IMR-90 (cell line): Measurements from ENCODE around the gene EHBP1. TPM values are rescaled to one million over a fixed set of nuclear protein-coding genes. Genes with fewer than 3 reads are reported as not detected.

Source experiments
- ATAC-seq: fragments of 200-7000 bp; cut with Tn5 transposase; 2 replicates; pipeline ENCODE4 v1.9.1; 2020; ENCODE audit warnings: low read depth, mild to moderate bottlenecking, moderate library complexity
- BruUV-seq: library from RNA; stranded (reverse); fragments of 400-500 nt; replicated peaks from 2 replicates; lab custom pipeline; 2021; lab: Mats Ljungman, UMichigan
- CTCF ChIA-PET: fragments of 300-600 bp; formaldehyde crosslinking; extraction: SDS; loops from one replicate; lab custom pipeline; 2021; ENCODE audit warnings: antibody characterized with exemption; lab: Yijun Ruan, JAX
- POLR2A ChIA-PET: fragments of 300-600 bp; sonication (Branson Sonifier 250); formaldehyde crosslinking; loops from one replicate; lab custom pipeline; 2022; ENCODE audit warnings: antibody characterized with exemption; ENCODE audit not compliant: unreplicated experiment; lab: Charles Lee
- DNase-seq: peaks from one replicate; pipeline ENCODE4 v3.0.0; 2013
- H2AFZ ChIP-seq: replicated peaks from 2 replicates; pipeline ENCODE3; 2013; ENCODE audit warnings: low read length, mild to moderate bottlenecking; ENCODE audit not compliant: poor library complexity
- H2AK5ac ChIP-seq: 2 replicates; pipeline ENCODE4 v1.6.1; 2013; ENCODE audit warnings: low read depth, low read length, inconsistent platforms
- H2AK9ac ChIP-seq: replicated peaks from 2 replicates; pipeline ENCODE3; 2013; ENCODE audit warnings: mild to moderate bottlenecking, low read depth, low read length, moderate library complexity; ENCODE audit not compliant: poor library complexity
- H2BK120ac ChIP-seq: 2 replicates; pipeline ENCODE4 v1.6.1; 2013; ENCODE audit warnings: low read depth, low read length, inconsistent platforms
- H2BK15ac ChIP-seq: 3 replicates; pipeline ENCODE4 v1.6.1; 2013; ENCODE audit warnings: low read depth, low read length, inconsistent platforms
- H2BK20ac ChIP-seq: 2 replicates; pipeline ENCODE4 v1.6.1; 2013; ENCODE audit warnings: low read depth, mild to moderate bottlenecking, inconsistent platforms, low read length, moderate library complexity
- H2BK5ac ChIP-seq: 2 replicates; pipeline ENCODE4 v1.6.1; 2013; ENCODE audit warnings: mild to moderate bottlenecking, low read depth, low read length, inconsistent platforms; ENCODE audit not compliant: poor library complexity, severe bottlenecking
- H3K14ac ChIP-seq: replicated peaks from 2 replicates; pipeline ENCODE4 v1.6.1; 2013; ENCODE audit warnings: low read depth, low read length, inconsistent platforms
- H3K18ac ChIP-seq: 2 replicates; pipeline ENCODE4 v1.6.1; 2013; ENCODE audit warnings: low read depth, low read length, control low read depth
- H3K23ac ChIP-seq: 2 replicates; pipeline ENCODE4 v1.6.1; 2013; ENCODE audit warnings: low read depth, low read length, inconsistent platforms
- H3K27ac ChIP-seq: 2 replicates; pipeline ENCODE4 v1.5.1; 2013; ENCODE audit warnings: mild to moderate bottlenecking, control low read depth, low read length; ENCODE audit not compliant: insufficient read depth
- H3K27me3 ChIP-seq: 2 replicates; pipeline ENCODE4 v1.6.1; 2013; ENCODE audit warnings: low read length; ENCODE audit not compliant: control insufficient read depth, insufficient read depth
- H3K36me3 ChIP-seq: 2 replicates; pipeline ENCODE4 v1.6.1; 2013; ENCODE audit warnings: low read length, mixed read lengths; ENCODE audit not compliant: control insufficient read depth, insufficient read depth
- H3K4ac ChIP-seq: 2 replicates; pipeline ENCODE4 v1.6.1; 2013; ENCODE audit warnings: low read depth, low read length, inconsistent platforms
- H3K4me1 ChIP-seq: 2 replicates; pipeline ENCODE4 v1.6.1; 2013; ENCODE audit warnings: low read length, mixed read lengths; ENCODE audit not compliant: control insufficient read depth, insufficient read depth
- H3K4me2 ChIP-seq: 2 replicates; pipeline ENCODE4 v1.6.1; 2013; ENCODE audit warnings: low read depth, mild to moderate bottlenecking, control low read depth, low read length, moderate library complexity
- H3K4me3 ChIP-seq: 2 replicates; pipeline ENCODE4 v1.5.1; 2013; ENCODE audit warnings: low read depth, mild to moderate bottlenecking, control low read depth, low read length, moderate library complexity; ENCODE audit not compliant: insufficient read depth
- H3K56ac ChIP-seq: 2 replicates; pipeline ENCODE4 v1.6.1; 2013; ENCODE audit warnings: low read length, inconsistent platforms; ENCODE audit not compliant: insufficient read depth; ENCODE audit errors: extremely low read depth
- H3K79me1 ChIP-seq, 2 experiments: 2 replicates each; pipeline ENCODE4 v1.6.1; 2013; ENCODE audit warnings: low read length in 2 of 2, inconsistent platforms in 1 of 2, low read depth in 1 of 2
- H3K9ac ChIP-seq: 2 replicates; pipeline ENCODE4 v1.6.1; 2013; ENCODE audit warnings: low read depth, low read length, control low read depth
- H3K9me1 ChIP-seq: 2 replicates; pipeline ENCODE4 v1.6.1; 2013; ENCODE audit warnings: low read length, inconsistent platforms; ENCODE audit not compliant: insufficient read depth
- H3K9me3 ChIP-seq: 2 replicates; pipeline ENCODE4 v1.6.1; 2013; ENCODE audit warnings: low read length; ENCODE audit not compliant: control insufficient read depth, insufficient read depth
- H4K20me1 ChIP-seq: 2 replicates; pipeline ENCODE4 v1.6.1; 2013; ENCODE audit warnings: low read length, inconsistent platforms; ENCODE audit not compliant: insufficient read depth
- H4K5ac ChIP-seq: 2 replicates; pipeline ENCODE4 v1.6.1; 2013; ENCODE audit warnings: mild to moderate bottlenecking, low read depth, low read length, control low read depth
- H4K8ac ChIP-seq, 2 experiments: 2 replicates each; pipeline ENCODE4 v1.6.1; 2013; ENCODE audit warnings: low read depth in 2 of 2, low read length in 2 of 2, control low read depth in 1 of 2, inconsistent platforms in 1 of 2
- H4K91ac ChIP-seq: 2 replicates; pipeline ENCODE4 v1.6.1; 2013; ENCODE audit warnings: low read depth, low read length, inconsistent platforms; ENCODE audit not compliant: insufficient read depth
- CEBPB ChIP-seq: IDR thresholded peaks from 2 replicates; pipeline ENCODE4 v1.6.1; 2012; ENCODE audit warnings: low read depth, low read length, improper control_type of control experiment
- FOS ChIP-seq: fragments of 150-350 bp; IDR thresholded peaks from 2 replicates; pipeline ENCODE4 v1.6.1; 2016; ENCODE audit warnings: low read depth, low read length
- MAZ ChIP-seq: IDR thresholded peaks from 2 replicates; pipeline ENCODE4 v1.6.1; 2012; ENCODE audit warnings: low read depth, mild to moderate bottlenecking, low read length, improper control_type of control experiment, moderate library complexity, borderline replicate concordance
- RCOR1 ChIP-seq: IDR thresholded peaks from 2 replicates; pipeline ENCODE4 v1.6.1; 2012; ENCODE audit warnings: mild to moderate bottlenecking, low read length, improper control_type of control experiment; ENCODE audit not compliant: insufficient replicate concordance
- SMC3 ChIP-seq: fragments of 150-350 bp; IDR thresholded peaks from 2 replicates; pipeline ENCODE4 v1.6.1; 2016; ENCODE audit warnings: low read depth, mild to moderate bottlenecking, antibody characterized with exemption, low read length, moderate library complexity
- WGBS, 2 experiments: methylation state at CpG; one replicate each; pipeline versions ENCODE4 v1.1.5 to v1.1.7; 2013; ENCODE audit warnings: missing lambda C conversion rate in 2 of 2; ENCODE audit not compliant: insufficient read length in 1 of 2; ENCODE audit errors: extremely low coverage in 2 of 2; 5-methylcytosine and 5-hydroxymethylcytosine counted together
- dilution Hi-C: fragments of 300-500 bp; cut with HindIII; formaldehyde crosslinking; loops from one replicate; pipeline ENCODE4 v1.14.3; 2018; ENCODE audit warnings: low sequenced_read_pairs; ENCODE audit not compliant: unreplicated experiment
- in situ Hi-C: fragments of 300-500 bp; cut with MboI; formaldehyde crosslinking; loops from 3 replicates; pipeline ENCODE4 v1.14.3; 2019; ENCODE audit warnings: low sequenced_read_pairs, inconsistent platforms, mixed read lengths
- intact Hi-C: fragments of 100-400 bp; cut with micrococcal nuclease; formaldehyde crosslinking; loops from 2 replicates; pipeline ENCODE4 v1.10.0; 2022
- polyA plus RNA-seq, 3 experiments: library from polyadenylated mRNA; depleted of rRNA; stranded (reverse); fragments of >200 nt; gene quantifications; 2 replicates each; pipeline ENCODE4 v1.2.3, GENCODE V29; 2012; ENCODE audit warnings: low replicate concordance in 1 of 3
- total RNA-seq: library from RNA; depleted of rRNA; stranded (reverse); fragments of >200 nt; gene quantifications from 2 replicates; pipeline ENCODE4 v1.2.3, GENCODE V29; 2012
- TF ChIP-seq, protein P1 (sequence below): fragments of 150-350 bp; IDR thresholded peaks from 2 replicates; pipeline ENCODE4 v1.6.1; 2016; ENCODE audit warnings: low read depth, mild to moderate bottlenecking, low read length, moderate library complexity, borderline replicate concordance
- TF ChIP-seq, protein P2 (sequence below): conservative IDR thresholded peaks from 2 replicates; pipeline ENCODE4 v1.5.1; 2012; ENCODE audit warnings: mild to moderate bottlenecking, low read depth, low read length, improper control_type of control experiment

The EHBP1 gene
- total and polyA plus RNA-seq, 2 of the 4 experiments (the other 2 are of a cell fraction), result 28.3 to 44.4 TPM

GRCh38 chr2:62723253-62723652 lies 17.7 kb downstream of the EHBP1 start:
- Histone ChIP-seq H3K9me1 (peaks cover 12% of the 10 kb centered on the region; the same call in 1 of the 2 replicates), H3K79me1 (peaks cover 30 to 59% of the 10 kb centered on the region in 2 experiments), H2BK120ac (no peak overlapping the region), H3K14ac (no peak overlapping the region), H2BK15ac (no peak overlapping the region), H3K4me1 (peaks cover 2% of the 10 kb centered on the region), H3K27ac (no peak overlapping the region), H3K9me3 (peaks cover 2% of the 10 kb centered on the region; the same call in 1 of the 2 replicates), H2AFZ (no peak overlapping the region), H4K91ac (no peak overlapping the region), H3K9ac (no peak overlapping the region), H3K4ac (no peak overlapping the region), H2BK20ac (no peak overlapping the region), H3K4me3 (no peak overlapping the region), H2AK9ac (no peak overlapping the region), H2AK5ac (no peak overlapping the region), H3K36me3 (peaks cover 1% of the 10 kb centered on the region; the same call in 1 of the 2 replicates), H3K56ac (no peak overlapping the region), H3K27me3 (no peaks in the 10 kb centered on the region), H3K18ac (no peak overlapping the region), H4K20me1 (peaks cover 23% of the 10 kb centered on the region), H2BK5ac (no peak overlapping the region), H4K5ac (no peak overlapping the region), H4K8ac (no peak overlapping the region; a peak in 1 of 4 replicates), H3K23ac (no peak overlapping the region), H3K4me2 (no peak overlapping the region)
- WGBS, 2 experiments, result no CpG with 5 or more reads among the region's 1 CpG
- TF ChIP-seq, protein P1, sequence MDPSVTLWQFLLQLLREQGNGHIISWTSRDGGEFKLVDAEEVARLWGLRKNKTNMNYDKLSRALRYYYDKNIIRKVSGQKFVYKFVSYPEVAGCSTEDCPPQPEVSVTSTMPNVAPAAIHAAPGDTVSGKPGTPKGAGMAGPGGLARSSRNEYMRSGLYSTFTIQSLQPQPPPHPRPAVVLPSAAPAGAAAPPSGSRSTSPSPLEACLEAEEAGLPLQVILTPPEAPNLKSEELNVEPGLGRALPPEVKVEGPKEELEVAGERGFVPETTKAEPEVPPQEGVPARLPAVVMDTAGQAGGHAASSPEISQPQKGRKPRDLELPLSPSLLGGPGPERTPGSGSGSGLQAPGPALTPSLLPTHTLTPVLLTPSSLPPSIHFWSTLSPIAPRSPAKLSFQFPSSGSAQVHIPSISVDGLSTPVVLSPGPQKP, result no peak
- TF ChIP-seq CEBPB (no peak), FOS (no peak), MAZ (no peak), SMC3 (no peak), RCOR1 (no peak)
- TF ChIP-seq, protein P2, sequence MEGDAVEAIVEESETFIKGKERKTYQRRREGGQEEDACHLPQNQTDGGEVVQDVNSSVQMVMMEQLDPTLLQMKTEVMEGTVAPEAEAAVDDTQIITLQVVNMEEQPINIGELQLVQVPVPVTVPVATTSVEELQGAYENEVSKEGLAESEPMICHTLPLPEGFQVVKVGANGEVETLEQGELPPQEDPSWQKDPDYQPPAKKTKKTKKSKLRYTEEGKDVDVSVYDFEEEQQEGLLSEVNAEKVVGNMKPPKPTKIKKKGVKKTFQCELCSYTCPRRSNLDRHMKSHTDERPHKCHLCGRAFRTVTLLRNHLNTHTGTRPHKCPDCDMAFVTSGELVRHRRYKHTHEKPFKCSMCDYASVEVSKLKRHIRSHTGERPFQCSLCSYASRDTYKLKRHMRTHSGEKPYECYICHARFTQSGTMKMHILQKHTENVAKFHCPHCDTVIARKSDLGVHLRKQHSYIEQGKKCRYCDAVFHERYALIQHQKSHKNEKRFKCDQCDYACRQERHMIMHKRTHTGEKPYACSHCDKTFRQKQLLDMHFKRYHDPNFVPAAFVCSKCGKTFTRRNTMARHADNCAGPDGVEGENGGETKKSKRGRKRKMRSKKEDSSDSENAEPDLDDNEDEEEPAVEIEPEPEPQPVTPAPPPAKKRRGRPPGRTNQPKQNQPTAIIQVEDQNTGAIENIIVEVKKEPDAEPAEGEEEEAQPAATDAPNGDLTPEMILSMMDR, result no peak
- in situ Hi-C loops, result no loop called here
- CTCF ChIA-PET, result no interaction called here
- dilution Hi-C loops, result no loop called here
- ATAC-seq (no peak), DNase-seq (no peak)
- POLR2A ChIA-PET, result no interaction called here
- no TSS peak for BruUV-seq
- intact Hi-C loops, result no loop called here
